GM23248 (cell line): ENCODE measurements around the gene PAPPA.

Experiments
- EZH2 ChIP-seq: fragments of 200-600 bp; sonication (generic); IDR thresholded peaks from 2 replicates; pipeline ENCODE4 v1.6.1; 2018; ENCODE audit warnings: antibody characterized with exemption, mild to moderate bottlenecking; ENCODE audit not compliant: insufficient read depth, poor library complexity, severe bottlenecking
- EZH2phosphoT487 ChIP-seq: fragments of 200-600 bp; sonication (generic); IDR thresholded peaks from 2 replicates; pipeline ENCODE4 v1.6.1; 2018; ENCODE audit warnings: antibody characterized with exemption, moderate library complexity, mild to moderate bottlenecking, low read depth; ENCODE audit not compliant: insufficient read depth

GRCh38 chr9:116312221-116312620 lies 158.6 kb downstream of the PAPPA start:
- TF ChIP-seq EZH2 (no peak), EZH2phosphoT487 (no peak)
